Measurements from ENCODE around the gene SIRT4.

SIRT4 gene

DNA sequence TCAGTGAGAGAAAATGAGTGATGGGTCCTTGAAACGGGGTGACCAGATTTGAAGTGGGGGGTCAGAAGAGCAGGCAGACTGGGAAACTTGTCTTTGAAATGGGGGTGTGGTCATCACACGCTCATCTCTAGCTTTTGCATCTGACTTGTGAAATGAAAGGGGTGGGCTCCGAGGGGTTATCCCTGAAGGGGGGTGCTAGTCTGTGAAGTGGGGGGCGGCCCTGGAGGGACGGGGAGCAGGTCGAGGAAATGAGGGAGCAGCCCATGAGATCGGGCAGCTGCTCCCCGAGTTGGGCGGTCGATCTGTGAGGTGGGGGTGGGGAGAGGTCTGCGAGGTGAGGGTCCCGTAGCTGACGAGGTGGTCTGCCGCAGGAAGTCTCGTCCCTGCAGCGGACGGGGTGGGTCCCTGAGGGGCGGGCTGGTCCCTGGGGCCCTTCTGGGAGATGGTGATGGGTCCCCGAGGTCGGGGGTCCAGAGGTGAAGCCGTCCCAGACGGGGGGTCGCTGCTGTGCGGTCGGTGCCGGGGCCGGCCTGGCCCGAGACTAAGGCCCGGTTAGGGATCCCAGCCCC is 37.1 kb upstream of the SIRT4 start:
- no peaks in the 10 kb centered on the region for H3K27me3 Mint-ChIP-seq (ENCODE audit: low read depth)
- no peaks in the 10 kb centered on the region for H3K9me3 Mint-ChIP-seq
- peaks cover 35% of the 10 kb centered on the region for H3K36me3 Mint-ChIP-seq (ENCODE audit: low read depth)
- peaks cover 42% of the 10 kb centered on the region for H3K4me1 Mint-ChIP-seq (ENCODE audit: low read depth)
- peak overlapping the region; percentile 82 for H3K27ac Mint-ChIP-seq
- peak overlapping the region; percentile 98 for H3K4me3 Mint-ChIP-seq

DNA sequence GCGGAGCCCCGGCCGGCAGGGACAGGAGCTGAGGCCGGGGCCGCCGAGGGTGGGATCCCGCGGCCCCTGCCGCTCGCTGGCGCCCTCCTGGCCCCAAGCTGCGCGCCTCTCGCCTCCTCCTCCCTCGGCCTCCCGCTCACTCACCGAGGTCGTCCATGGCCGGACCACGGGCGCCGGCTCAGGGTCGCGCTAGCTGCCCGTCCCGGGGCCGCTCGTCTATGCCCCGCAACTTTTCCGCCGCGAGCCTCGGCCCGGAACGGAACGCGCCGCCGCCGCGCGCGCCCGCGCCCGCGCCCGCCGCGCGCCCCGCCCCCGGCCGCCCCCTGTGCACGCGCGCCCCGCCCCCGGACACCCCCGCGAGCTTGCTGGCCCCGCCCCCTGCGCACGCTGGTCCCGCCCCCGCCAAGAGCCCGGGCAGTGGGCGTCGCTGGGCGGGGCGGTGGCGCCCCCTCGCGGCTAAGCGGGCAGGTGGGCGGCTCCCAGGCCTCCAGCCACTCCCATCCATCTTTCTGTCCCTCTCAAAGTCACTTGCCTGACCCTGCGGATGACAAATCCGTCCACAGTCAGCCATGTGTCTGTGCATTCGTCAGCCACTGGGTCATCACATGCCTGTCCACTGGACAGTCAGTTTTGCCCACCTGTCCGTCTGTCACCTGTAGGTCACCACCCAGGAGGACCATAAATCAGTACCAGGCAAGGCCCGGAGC is 36.5 kb upstream of the SIRT4 start, which contains the start of gene PXN:
TSS of gene PXN (minus strand) at position 258 of the 707 bp plus-strand sequence. CDS start at position 157, 101 bp downstream.
- H3K27ac Mint-ChIP-seq = peak within 1 kb of the TSS; percentile 82
- H3K27me3 Mint-ChIP-seq (ENCODE audit: low read depth) = no peaks in the 10 kb centered on the region
- H3K36me3 Mint-ChIP-seq (ENCODE audit: low read depth) = peaks cover 28% of the 10 kb centered on the region
- H3K4me3 Mint-ChIP-seq = peak within 1 kb of the TSS; percentile 98
- H3K9me3 Mint-ChIP-seq = no peaks in the 10 kb centered on the region
- H3K4me1 Mint-ChIP-seq (ENCODE audit: low read depth) = peaks cover 38% of the 10 kb centered on the region

DNA sequence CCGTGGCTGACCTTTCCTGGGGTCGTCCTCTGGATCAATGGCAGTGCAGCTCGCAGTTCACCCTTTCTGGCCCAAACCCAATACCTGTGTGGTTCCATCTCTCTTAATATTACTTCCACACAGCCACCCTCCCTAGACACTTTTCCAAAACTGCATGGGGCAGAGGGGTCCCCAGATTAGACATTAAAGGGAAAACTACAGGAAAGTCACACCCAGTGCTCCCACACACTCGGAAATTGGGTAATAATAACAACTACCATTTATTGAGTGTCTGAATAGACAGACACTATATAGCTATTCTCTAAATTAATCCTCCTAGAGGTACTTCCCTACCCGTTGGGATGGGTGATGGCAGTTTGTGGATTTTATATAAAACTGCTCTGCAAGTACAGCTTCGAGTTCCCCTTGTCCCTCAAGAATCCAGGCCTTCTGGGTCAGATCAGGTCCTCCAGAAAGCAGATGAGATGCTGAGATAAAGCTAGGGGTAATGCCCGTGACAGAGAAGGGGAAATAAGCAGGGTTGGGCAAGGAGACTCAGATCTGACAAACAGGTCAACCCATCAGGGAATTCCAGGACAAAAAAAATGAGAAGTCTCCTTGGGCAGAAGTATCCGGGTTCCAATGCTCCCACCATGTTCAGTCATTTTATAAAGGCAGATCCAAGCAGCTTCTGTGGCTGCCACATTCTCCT is 35.8 kb upstream of the SIRT4 start:
- H3K4me1 Mint-ChIP-seq (ENCODE audit: low read depth) = peaks cover 33% of the 10 kb centered on the region
- H3K27me3 Mint-ChIP-seq (ENCODE audit: low read depth) = no peaks in the 10 kb centered on the region
- peak overlapping the region; percentile 80 for H3K27ac Mint-ChIP-seq
- H3K36me3 Mint-ChIP-seq (ENCODE audit: low read depth) = peaks cover 28% of the 10 kb centered on the region
- peak overlapping the region; percentile 89 for H3K4me3 Mint-ChIP-seq
- H3K9me3 Mint-ChIP-seq = no peaks in the 10 kb centered on the region

DNA sequence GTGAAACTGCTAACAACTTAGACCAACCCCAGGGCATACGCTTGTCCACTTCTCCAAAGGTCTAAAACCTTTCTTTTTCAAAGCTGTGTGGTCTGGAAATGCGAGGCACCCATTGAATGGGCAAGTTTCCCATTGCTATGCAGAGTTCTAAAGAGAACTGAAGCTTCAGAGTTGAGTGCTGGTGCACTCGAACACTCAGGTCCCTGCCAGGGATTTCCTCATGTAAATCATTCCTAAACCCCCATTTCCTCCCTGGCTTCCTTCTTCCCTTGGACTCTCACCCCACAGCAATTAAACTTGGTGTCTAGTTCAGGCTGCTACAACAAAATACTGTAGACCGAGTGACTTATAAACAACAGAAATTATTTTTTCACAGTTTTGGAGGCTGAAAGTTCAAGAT is 34.4 kb upstream of the SIRT4 start:
- Mint-ChIP-seq H3K27ac (no peak overlapping the region), H3K36me3 (ENCODE audit: low read depth) (peaks cover 19% of the 10 kb centered on the region), H3K9me3 (no peaks in the 10 kb centered on the region), H3K4me3 (no peak overlapping the region), H3K27me3 (ENCODE audit: low read depth) (no peaks in the 10 kb centered on the region), H3K4me1 (ENCODE audit: low read depth) (peaks cover 19% of the 10 kb centered on the region)

DNA sequence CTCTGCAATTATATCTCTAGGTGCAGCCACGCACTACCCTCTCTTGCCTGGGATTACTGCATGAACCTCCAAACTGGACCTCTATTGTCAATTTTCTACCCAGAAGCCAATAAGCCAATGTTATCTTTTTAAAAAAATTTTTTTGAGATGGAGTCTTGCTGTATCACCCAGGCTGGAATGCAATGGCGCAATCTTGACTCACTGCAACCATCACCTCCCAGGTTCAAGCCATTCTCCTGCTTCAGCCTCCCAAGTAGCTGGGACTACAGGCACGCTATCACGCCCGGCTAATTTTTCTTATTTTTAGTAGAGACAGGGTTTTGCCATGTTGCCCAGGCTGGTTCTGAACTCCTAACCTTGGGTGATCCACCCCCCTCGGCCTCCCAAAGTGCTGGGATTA is 25.4 kb upstream of the SIRT4 start:
- Mint-ChIP-seq H3K4me1 (ENCODE audit: low read depth) (no peaks in the 10 kb centered on the region), H3K36me3 (ENCODE audit: low read depth) (no peaks in the 10 kb centered on the region), H3K27me3 (ENCODE audit: low read depth) (no peaks in the 10 kb centered on the region), H3K9me3 (no peaks in the 10 kb centered on the region), H3K27ac (no peak overlapping the region), H3K4me3 (no peak overlapping the region)

DNA sequence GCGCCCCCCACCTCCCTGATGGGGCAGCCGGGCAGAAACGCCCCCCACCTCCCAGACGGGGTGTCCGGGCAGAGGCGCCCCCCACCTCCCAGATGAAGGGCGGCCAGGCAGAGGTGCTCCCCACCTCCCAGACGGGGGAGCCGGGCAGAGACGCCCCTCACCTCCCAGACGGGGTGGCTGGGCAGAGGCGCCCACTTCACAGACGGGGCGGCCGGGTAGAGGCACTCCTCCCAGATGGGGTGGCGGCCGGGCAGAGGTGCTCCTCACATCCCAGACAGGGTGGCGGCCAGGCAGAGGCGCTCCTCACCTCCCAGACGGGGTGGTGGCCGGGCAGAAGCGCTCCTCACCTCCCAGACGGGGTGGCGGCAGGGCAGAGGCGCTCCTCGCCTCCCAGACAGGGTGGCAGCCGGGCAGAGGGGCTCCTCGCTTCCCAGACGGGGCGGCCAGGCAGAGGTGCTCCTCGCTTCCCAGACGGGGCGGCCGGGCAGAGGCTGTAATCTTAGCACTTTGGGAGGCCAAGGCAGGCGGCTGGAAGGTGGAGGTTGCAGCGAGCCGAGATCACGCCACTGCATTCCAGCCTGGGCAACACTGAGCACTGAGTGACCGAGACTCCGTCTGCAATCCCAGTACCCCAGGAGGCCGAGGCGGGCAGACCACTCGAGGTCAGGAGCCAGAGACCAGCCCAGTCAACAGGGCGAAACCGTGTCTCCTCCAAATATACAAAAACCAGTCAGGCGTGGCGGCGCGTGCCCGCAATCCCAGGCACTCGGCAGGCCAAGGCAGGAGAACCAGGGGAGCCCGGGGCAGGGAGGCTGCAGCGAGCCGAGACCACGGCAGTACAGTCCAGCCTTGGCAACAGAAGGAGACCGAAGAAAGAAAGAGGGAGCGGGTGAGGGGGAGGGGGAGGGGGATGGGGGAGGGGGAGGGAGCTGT is 23.7 kb upstream of the SIRT4 start:
- Mint-ChIP-seq H3K4me1 (ENCODE audit: low read depth) (peaks cover 1% of the 10 kb centered on the region), H3K9me3 (no peaks in the 10 kb centered on the region), H3K4me3 (no peak overlapping the region), H3K36me3 (ENCODE audit: low read depth) (no peaks in the 10 kb centered on the region), H3K27ac (no peak overlapping the region), H3K27me3 (ENCODE audit: low read depth) (no peaks in the 10 kb centered on the region)

DNA sequence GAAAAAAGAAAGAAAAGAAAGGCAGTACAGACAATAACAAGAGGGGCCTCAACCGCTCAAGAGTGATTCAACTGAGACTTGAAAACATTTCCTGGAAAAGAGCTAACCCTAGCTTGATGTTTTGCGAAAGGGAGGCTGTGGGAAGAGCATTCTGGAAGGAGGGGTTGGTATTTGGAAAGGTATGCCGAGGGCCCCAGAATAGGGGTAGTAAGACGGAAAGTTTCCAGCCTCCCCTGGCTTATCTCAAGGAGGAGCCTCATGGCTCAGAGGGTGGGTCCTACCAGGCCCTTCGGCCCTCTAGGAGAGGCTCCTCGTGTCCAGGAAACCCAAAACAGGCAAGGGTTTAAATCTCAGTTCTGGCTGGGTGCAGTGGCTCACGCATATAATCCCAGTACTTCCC is 18.8 kb upstream of the SIRT4 start:
- Mint-ChIP-seq H3K9me3 (no peaks in the 10 kb centered on the region), H3K4me1 (ENCODE audit: low read depth) (peaks cover 1% of the 10 kb centered on the region), H3K27ac (no peak overlapping the region), H3K4me3 (no peak overlapping the region), H3K27me3 (ENCODE audit: low read depth) (peaks cover 9% of the 10 kb centered on the region), H3K36me3 (ENCODE audit: low read depth) (no peaks in the 10 kb centered on the region)

DNA sequence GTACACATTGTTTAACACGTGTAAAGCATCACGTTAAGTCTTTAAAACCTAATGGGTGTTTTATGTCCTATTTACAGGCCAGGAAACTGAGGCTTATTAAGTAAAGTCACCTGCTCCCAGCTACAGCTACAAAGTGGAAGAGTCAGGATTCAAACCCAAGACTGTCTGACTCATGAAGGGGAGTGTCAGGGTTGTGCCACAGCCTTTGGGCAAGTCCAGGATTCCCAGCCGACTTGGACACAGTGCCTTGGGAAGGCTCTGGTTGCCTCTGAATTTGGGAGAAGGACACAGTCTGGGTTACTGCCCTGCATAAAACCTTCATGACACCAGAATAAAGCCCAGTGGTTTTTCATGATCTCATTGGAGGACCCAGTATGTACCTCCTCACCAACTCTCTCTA is 17.7 kb upstream of the SIRT4 start:
- H3K4me3 Mint-ChIP-seq = no peak overlapping the region
- no peaks in the 10 kb centered on the region for H3K9me3 Mint-ChIP-seq
- no peaks in the 10 kb centered on the region for H3K36me3 Mint-ChIP-seq (ENCODE audit: low read depth)
- peaks cover 1% of the 10 kb centered on the region for H3K4me1 Mint-ChIP-seq (ENCODE audit: low read depth)
- H3K27ac Mint-ChIP-seq = no peak overlapping the region
- H3K27me3 Mint-ChIP-seq (ENCODE audit: low read depth) = peaks cover 9% of the 10 kb centered on the region

DNA sequence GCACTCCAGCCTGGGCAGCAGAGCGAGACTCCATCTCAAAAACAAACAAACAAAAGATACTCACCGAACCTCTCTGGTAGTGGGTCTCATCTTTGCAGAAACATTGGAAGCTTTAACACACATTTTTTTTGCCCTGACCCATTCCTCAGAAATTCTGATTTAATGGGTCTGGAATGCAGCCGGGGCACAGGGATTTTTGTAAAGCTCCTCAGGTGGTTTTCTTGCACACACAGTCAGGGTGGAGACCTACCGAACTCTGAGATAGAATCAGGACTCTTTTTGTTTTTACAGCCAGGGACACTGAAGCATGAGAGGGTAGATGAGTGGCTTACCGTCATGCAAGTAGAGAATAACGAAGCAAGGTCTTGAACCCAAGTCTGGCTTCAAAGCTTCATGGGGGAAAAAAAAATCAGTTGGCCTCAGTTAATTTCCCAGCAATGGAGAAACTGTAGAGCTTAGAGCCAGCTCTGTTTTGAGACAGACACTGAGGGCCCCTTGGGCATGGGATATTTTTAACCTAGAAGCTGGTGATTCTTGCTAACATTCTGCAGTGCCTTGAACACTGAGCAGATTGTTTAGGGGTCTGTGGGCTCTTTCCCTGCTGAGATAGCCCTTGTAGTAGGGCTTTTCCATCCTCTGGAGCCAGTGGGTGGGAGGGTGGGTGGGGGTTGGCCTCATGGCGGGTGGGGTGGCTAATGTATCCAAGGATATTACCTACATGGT is 15.2 kb upstream of the SIRT4 start:
- H3K9me3 Mint-ChIP-seq = no peaks in the 10 kb centered on the region
- H3K27me3 Mint-ChIP-seq (ENCODE audit: low read depth) = peaks cover 13% of the 10 kb centered on the region
- no peak overlapping the region for H3K4me3 Mint-ChIP-seq
- peaks cover 7% of the 10 kb centered on the region for H3K4me1 Mint-ChIP-seq (ENCODE audit: low read depth)
- no peak overlapping the region for H3K27ac Mint-ChIP-seq
- no peaks in the 10 kb centered on the region for H3K36me3 Mint-ChIP-seq (ENCODE audit: low read depth)

DNA sequence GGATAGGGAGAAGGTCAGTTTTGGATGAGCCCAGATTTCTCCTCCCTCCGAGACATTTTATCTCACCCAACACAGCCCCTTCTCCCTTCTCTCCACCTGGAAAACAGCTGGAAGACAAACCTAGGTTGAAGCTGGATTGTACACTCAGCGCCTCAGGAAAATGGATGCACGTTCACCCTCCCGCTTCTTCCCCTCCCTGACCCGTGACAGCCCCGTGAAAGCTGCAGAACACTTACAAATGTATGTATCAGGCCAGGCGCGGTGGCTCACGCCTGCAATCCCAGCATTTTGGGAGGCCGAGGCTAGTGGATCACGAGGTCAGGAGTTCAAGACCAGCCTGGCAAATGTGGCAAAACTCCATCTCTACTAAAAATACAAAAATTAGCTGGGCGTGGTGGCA is 14.6 kb upstream of the SIRT4 start:
- Mint-ChIP-seq H3K4me1 (ENCODE audit: low read depth) (peaks cover 7% of the 10 kb centered on the region), H3K9me3 (no peaks in the 10 kb centered on the region), H3K27me3 (ENCODE audit: low read depth) (peaks cover 13% of the 10 kb centered on the region), H3K4me3 (no peak overlapping the region), H3K27ac (no peak overlapping the region), H3K36me3 (ENCODE audit: low read depth) (no peaks in the 10 kb centered on the region)

DNA sequence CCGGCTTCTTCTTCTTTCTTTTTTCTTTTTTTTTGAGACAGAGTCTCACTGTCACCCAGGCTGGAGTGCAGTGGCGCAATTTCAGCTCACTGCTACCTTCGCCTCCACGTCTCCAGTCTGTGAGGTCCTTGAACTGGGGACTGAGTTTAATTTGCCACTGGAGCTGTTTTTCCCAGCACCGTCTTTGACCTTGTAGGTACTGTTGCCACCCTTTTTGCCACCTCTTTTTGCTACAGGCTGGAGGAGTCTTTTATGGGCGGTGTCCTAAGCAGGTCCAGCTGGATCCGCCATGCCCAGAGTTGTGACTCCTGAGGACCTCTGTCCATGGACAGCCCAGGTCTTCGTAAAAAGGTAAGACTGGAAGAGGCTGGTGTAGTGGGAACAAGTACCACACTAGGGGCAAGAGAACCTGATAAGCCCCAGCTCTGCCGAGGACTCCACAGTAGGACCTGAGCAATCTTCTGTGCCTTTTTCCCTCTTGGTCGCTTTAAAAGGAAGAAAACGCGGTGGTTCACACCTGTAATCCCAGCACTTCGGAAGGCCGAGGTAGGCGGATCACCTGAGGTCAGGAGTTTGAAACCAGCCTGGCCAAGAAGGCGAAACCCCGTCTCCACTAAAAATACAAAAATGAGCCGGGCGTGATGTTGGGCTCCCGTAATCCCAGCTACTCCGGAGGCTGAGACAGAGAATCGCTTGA is 11.4 kb upstream of the SIRT4 start:
- H3K9me3 Mint-ChIP-seq = no peaks in the 10 kb centered on the region
- H3K4me1 Mint-ChIP-seq (ENCODE audit: low read depth) = peaks cover 6% of the 10 kb centered on the region
- no peak overlapping the region for H3K27ac Mint-ChIP-seq
- H3K36me3 Mint-ChIP-seq (ENCODE audit: low read depth) = no peaks in the 10 kb centered on the region
- no peak overlapping the region for H3K4me3 Mint-ChIP-seq
- peaks cover 13% of the 10 kb centered on the region for H3K27me3 Mint-ChIP-seq (ENCODE audit: low read depth)

DNA sequence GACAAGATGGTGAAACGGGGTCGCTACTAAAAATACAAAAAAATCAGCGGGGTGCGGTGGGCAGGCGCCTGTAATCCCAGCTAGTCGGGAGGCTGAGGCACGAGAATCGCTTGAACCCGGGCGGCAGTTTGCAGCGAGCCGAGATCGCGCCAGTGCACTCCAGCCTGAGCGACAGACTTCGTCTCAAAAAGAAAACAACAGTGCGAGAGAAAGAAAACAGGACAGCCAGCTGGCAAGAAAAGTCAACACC is 9.8 kb upstream of the SIRT4 start:
- no peak overlapping the region for H3K4me3 Mint-ChIP-seq
- no peaks in the 10 kb centered on the region for H3K36me3 Mint-ChIP-seq (ENCODE audit: low read depth)
- peaks cover 6% of the 10 kb centered on the region for H3K27me3 Mint-ChIP-seq (ENCODE audit: low read depth)
- H3K9me3 Mint-ChIP-seq = no peaks in the 10 kb centered on the region
- H3K4me1 Mint-ChIP-seq (ENCODE audit: low read depth) = peaks cover 6% of the 10 kb centered on the region
- H3K27ac Mint-ChIP-seq = no peak overlapping the region

DNA sequence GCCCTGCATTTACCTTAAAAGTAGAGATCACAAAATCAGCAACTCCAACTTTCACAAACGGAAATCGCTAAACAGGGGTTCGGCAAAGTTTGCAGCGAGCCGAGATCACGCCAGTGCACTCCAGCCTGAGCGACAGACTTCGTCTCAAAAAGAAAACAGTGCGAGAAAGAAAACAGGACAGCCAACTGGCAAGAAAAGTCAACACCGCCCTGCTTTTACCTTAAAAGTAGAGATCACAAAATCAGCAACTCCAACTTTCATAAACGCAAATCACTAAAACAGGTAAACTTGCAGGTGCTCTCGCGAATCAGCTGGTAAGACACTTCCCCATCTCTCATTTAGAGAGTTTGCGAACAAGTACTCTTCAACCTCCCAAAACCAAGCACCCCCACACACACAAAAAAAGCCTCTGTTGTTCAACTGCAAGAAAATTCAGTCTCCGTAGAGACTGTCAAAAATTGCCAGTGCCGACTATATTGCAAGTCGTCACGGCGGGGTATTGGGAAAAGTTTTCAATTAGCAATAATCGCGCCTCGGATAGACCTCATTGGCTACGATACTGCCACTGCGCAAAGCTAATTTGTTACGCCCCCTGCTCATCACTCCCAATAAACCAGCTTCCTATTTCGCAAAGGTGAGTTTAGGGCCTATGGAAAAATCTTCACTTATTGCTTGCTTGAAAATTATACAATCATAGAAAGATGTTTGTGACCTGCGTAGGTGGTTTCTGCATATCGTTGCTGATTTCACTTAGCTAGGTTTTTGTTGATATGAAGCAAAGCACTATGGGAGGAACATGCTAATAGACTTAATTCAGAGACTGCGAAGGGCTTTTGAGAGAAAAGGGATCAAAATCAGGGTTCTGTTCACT is 9.2 kb upstream of the SIRT4 start, which contains the start of gene RNU4-1:
TSS of gene RNU4-1 (minus strand) at position 577 of the 871 bp plus-strand sequence.
- Mint-ChIP-seq H3K27me3 (ENCODE audit: low read depth) (peaks cover 8% of the 10 kb centered on the region), H3K27ac (no peak within 1 kb of the TSS), H3K9me3 (no peaks in the 10 kb centered on the region), H3K4me3 (no peak within 1 kb of the TSS), H3K36me3 (ENCODE audit: low read depth) (no peaks in the 10 kb centered on the region), H3K4me1 (ENCODE audit: low read depth) (peaks cover 6% of the 10 kb centered on the region)

Data from T-helper 1 cell treated with Interleukin-12 subunit alpha and Interleukin-12 subunit beta and Interleukin-4 antibody, amounts not matched to agents 30 μg/mL and 1 μg/mL, for 36 hours (primary cell).